Gastroesophageal sphincter (tissue), 4 donors: ENCODE results near the gene USF3. TPM values are rescaled to one million over a fixed set of nuclear protein-coding genes. Genes with fewer than 3 reads are reported as not detected.
"Not testable (repeated sequence)": the region's sequence is repeated elsewhere in the genome, so short reads cannot be mapped to it uniquely, and the experiment has no call there.

Experiments used
- ATAC-seq: fragments of 150-250 bp; one replicate; pipeline ENCODE4 v1.9.1; 2016; ENCODE audit warnings: mild to moderate bottlenecking, moderate library complexity
- H3K27ac ChIP-seq, 4 donors: fragments of 200-600 bp; sonication (generic) in 3 of 4; 1 replicate in 3 of 4; 2 replicates in 1 of 4; pipeline ENCODE4 v1.5.1; 2016 to 2019
- H3K27me3 ChIP-seq: fragments of 200-600 bp; sonication (generic); one replicate; pipeline ENCODE4 v1.5.1; 2019
- H3K36me3 ChIP-seq, 2 donors: fragments of 200-600 bp; sonication (generic); one replicate each; pipeline ENCODE4 v1.5.1; 2019; ENCODE audit warnings: control low read depth in 1 of 2
- H3K4me1 ChIP-seq, 3 donors: fragments of 200-600 bp; sonication (generic); 1 replicate in 2 of 3; 2 replicates in 1 of 3; pipeline ENCODE4 v1.5.1; 2016 to 2019; ENCODE audit warnings: control low read depth in 2 of 3
- H3K4me3 ChIP-seq, 2 donors: fragments of 200-600 bp; sonication (generic); one replicate each; pipeline ENCODE4 v1.5.1; 2019; ENCODE audit warnings: mild to moderate bottlenecking in 1 of 2, moderate library complexity in 1 of 2
- H3K9me3 ChIP-seq, 3 donors: fragments of 200-600 bp; sonication (generic); one replicate each; pipeline ENCODE4 v1.5.1; 2017 to 2019; ENCODE audit warnings: control low read depth in 2 of 3
- CTCF ChIP-seq, 4 experiments: fragments of 200-600 bp in 2 of 4; fragments of 450-650 bp in 2 of 4; sonication (generic) in 1 of 4; IDR thresholded peaks; one replicate each; pipeline ENCODE4 v1.5.1; 2017 to 2019; ENCODE audit warnings: antibody characterized with exemption in 4 of 4, mild to moderate bottlenecking in 2 of 4, moderate library complexity in 2 of 4
- EP300 ChIP-seq: sonication (generic); formaldehyde crosslinking; IDR thresholded peaks from one replicate; pipeline ENCODE4 v1.6.1; 2017; ENCODE audit warnings: antibody characterized with exemption, mild to moderate bottlenecking
- POLR2A ChIP-seq, 2 donors: fragments of 450-650 bp; IDR thresholded peaks; one replicate each; pipeline ENCODE4 v1.6.1; 2017; ENCODE audit warnings: antibody characterized with exemption in 2 of 2, mild to moderate bottlenecking in 2 of 2, moderate library complexity in 1 of 2
- POLR2AphosphoS5 ChIP-seq: sonication (generic); formaldehyde crosslinking; IDR thresholded peaks from one replicate; pipeline ENCODE4 v1.6.1; 2017; ENCODE audit warnings: antibody characterized with exemption
- WGBS, 2 donors: methylation state at CpG; one replicate each; pipeline ENCODE4 v1.1.5; 2018; ENCODE audit warnings: low coverage in 1 of 2; 5-methylcytosine and 5-hydroxymethylcytosine counted together
- total RNA-seq, 4 donors: library from RNA; depleted of rRNA; stranded (reverse); fragments of >200 nt; gene quantifications; one replicate each; pipeline ENCODE4 v1.1.0, GENCODE V29; 2016

The USF3 gene
- total RNA-seq, 4 donors from 2014 or later, result 27.3 to 33.2 (median 29.6) TPM

DNA sequence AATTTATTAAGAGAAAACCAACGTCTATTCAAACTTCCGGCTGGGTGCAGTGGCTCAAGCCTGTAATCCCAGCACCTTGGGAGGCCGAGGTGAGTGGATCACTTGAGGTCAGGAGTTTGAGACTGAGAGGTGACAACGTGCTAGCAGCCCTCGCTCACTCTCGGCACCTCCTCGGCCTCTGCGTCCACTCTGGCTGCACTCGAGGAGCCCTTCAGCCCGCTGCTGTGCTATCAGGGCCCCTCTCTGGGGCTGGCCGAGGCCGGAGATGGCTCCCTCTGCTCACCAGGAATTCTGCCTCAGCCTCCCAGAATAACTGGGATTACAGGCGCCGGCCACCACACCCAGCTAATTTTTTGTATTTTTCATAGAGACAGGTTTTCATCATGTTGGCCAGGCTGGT, 58.7 kb downstream of the USF3 start:
- no peaks in the 10 kb centered on the region for H3K36me3 ChIP-seq
- H3K9me3 ChIP-seq, result no peaks in the 10 kb centered on the region
- WGBS, 2 donors, result 74 to 100% methylated on average over 4 of the region's 14 CpGs
- no peak overlapping the region for H3K4me3 ChIP-seq
- H3K4me1 ChIP-seq, result peaks cover 0 to 7% (median 0%) of the 10 kb centered on the region in 3 donors
- H3K27me3 ChIP-seq, result no peaks in the 10 kb centered on the region
- ATAC-seq, result no peak
- TF ChIP-seq CTCF (IDR thresholded peaks at IDR 0.05), result no peak
- TF ChIP-seq EP300, result no peak
- no peak overlapping the region for H3K27ac ChIP-seq

DNA sequence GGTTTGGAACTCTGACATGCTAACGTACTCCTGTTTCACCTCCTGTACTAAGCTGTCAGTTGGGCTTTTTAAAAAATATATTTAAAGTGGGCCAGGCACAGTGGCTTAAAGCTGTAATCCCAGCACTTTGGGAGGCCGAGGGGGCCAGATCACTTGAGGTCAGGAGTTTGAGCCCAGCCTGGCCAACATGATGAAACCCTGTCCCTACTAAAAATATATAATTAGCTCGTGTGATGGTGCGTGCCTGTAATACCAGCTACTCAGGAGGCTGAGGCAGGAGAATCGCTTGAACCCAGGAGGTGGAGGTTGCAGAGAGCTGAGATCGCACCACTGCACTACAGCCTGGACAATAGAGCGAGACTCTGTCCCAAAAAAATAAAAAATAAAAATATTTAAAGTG, 60.4 kb downstream of the USF3 start:
- not testable (repeated sequence) for H3K27me3 ChIP-seq, H3K9me3 ChIP-seq, H3K4me3 ChIP-seq, ATAC-seq, H3K36me3 ChIP-seq, H3K27ac ChIP-seq
- 84 to 85% methylated on average over 6 to 7 of the region's 7 CpGs for WGBS, 2 donors
- TF ChIP-seq POLR2AphosphoS5, result peak; percentile 17
- H3K4me1 ChIP-seq, result peaks cover 0 to 11% (median 0%) of the 10 kb centered on the region in 3 donors

- no peak for TF ChIP-seq POLR2A (IDR thresholded peaks at IDR 0.05)
- H3K27ac ChIP-seq, result no peak overlapping the region
- H3K4me1 ChIP-seq, result peaks cover 0 to 22% (median 5%) of the 10 kb centered on the region in 3 donors
- WGBS, 2 donors, result 74 to 78% methylated on average over 7 to 8 of the region's 8 CpGs
- H3K36me3 ChIP-seq, result no peaks in the 10 kb centered on the region
- no peaks in the 10 kb centered on the region for H3K27me3 ChIP-seq
- ATAC-seq, result no peak
- no peaks in the 10 kb centered on the region for H3K9me3 ChIP-seq
- H3K4me3 ChIP-seq, result no peak overlapping the region
These were observed 61.5 kb downstream of the USF3 start for GRCh38 chr3:113634782-113635474.

- H3K27ac ChIP-seq, result peak overlapping the region in 1 of 4 donors; percentile 75
- ATAC-seq, result no peak
These were observed 64.9 kb downstream of the USF3 start for GRCh38 chr3:113631573-113631972.

DNA sequence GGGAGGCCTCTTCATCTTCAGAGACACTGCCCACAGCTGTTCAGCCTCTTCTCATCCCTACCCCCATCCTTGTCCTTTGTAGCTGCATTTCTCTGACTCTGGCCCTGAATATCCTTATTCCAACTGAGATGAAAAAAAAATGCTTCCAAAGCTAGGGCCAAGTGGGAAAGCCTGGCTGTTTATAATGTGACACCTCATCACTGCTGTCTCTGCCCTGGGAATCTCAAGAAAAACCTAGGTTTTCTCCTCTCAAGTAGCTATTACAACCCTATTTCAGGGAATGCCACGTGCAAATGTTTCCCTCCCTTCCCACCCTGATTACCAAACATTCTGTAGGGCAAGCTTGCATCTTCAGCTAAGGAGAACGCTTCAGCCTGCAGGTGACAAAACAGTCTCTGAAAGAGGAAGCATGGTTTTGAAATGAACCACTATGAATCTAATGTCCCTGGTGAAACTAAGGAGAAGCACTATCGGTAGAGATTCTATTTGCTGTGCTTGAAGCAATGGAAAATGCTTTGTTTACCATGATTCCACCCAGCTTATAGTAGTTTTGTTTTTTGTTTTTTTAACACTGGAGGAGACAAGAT, 65.4 kb downstream of the USF3 start:
- H3K27ac ChIP-seq, result peak overlapping the region in 3 of 4 donors; percentile 64 to 75 (median 75)
- no peak for ATAC-seq
- 68 to 89% methylated on average over 2 to 3 of the region's 3 CpGs for WGBS, 2 donors
- no peaks in the 10 kb centered on the region for H3K9me3 ChIP-seq
- no peaks in the 10 kb centered on the region for H3K27me3 ChIP-seq
- H3K4me1 ChIP-seq, result peaks cover 0 to 51% (median 5%) of the 10 kb centered on the region in 3 donors
- H3K4me3 ChIP-seq, result no peak overlapping the region
- H3K36me3 ChIP-seq, result no peaks in the 10 kb centered on the region
- TF ChIP-seq CTCF (IDR thresholded peaks at IDR 0.05), result no peak
- TF ChIP-seq POLR2A (IDR thresholded peaks at IDR 0.05), result no peak
- TF ChIP-seq POLR2AphosphoS5, result no peak
- no peak for TF ChIP-seq EP300

More at GRCh38 chr3:113631573-113631972, 64.9 kb downstream of the USF3 start:
- 86% methylated on average over 6 of the region's 6 CpGs for WGBS, 2 donors
- H3K4me1 ChIP-seq, result peaks cover 0 to 52% (median 5%) of the 10 kb centered on the region in 3 donors
- no peak for TF ChIP-seq POLR2AphosphoS5
- TF ChIP-seq EP300, result no peak
- TF ChIP-seq POLR2A (IDR thresholded peaks at IDR 0.05), result no peak
- no peak for TF ChIP-seq CTCF (IDR thresholded peaks at IDR 0.05)
- H3K36me3 ChIP-seq, result no peaks in the 10 kb centered on the region
- no peak overlapping the region for H3K4me3 ChIP-seq
- no peaks in the 10 kb centered on the region for H3K27me3 ChIP-seq
- no peaks in the 10 kb centered on the region for H3K9me3 ChIP-seq
